22Rv1 (cell line): ENCODE data around the gene MAPK8IP1.

ENCODE experiments used
- ZFX ChIP-seq: fragments of 450-650 bp; IDR thresholded peaks from 2 replicates; pipeline ENCODE4 v1.6.1; 2017; ENCODE audit warnings: antibody characterized with exemption, borderline replicate concordance
- TF ChIP-seq, protein P1 (sequence below): fragments of 450-650 bp; IDR thresholded peaks from 2 replicates; pipeline ENCODE4 v1.5.1; 2017; ENCODE audit warnings: mild to moderate bottlenecking

DNA sequence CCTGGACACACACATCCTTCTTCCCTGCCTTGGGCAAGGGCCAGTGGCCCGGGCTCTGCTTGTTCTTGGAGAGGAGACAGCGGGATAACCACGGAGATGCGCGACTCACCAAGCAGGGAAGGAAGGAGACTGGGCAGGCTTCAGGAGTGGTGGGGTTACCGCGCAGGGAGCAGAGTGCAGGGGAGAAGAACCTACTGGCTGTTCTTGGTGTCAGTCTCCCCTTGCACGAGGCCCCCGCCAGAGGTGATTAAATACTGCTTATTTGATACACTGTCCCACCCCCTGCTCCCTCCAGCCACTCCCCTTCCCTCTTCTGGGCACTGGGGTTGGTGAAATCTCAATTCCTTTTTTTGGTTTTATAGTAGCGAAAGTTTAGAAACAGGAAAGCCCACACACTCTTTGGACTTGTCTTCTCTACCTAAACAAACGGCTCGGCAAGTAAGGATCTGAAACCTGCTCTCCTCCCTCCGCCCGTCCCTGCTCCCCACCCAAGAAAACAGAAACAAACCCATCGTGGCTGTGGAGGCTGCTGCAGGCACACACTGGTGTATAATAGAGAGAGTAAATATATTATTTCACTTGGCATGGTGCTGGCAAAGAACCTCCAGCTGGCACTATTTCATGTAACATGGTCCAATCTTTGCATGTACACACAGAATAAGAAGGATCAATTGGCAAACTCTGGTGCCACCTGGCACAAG, 47.8 kb downstream of the MAPK8IP1 start:
- TF ChIP-seq, protein P1, sequence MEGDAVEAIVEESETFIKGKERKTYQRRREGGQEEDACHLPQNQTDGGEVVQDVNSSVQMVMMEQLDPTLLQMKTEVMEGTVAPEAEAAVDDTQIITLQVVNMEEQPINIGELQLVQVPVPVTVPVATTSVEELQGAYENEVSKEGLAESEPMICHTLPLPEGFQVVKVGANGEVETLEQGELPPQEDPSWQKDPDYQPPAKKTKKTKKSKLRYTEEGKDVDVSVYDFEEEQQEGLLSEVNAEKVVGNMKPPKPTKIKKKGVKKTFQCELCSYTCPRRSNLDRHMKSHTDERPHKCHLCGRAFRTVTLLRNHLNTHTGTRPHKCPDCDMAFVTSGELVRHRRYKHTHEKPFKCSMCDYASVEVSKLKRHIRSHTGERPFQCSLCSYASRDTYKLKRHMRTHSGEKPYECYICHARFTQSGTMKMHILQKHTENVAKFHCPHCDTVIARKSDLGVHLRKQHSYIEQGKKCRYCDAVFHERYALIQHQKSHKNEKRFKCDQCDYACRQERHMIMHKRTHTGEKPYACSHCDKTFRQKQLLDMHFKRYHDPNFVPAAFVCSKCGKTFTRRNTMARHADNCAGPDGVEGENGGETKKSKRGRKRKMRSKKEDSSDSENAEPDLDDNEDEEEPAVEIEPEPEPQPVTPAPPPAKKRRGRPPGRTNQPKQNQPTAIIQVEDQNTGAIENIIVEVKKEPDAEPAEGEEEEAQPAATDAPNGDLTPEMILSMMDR = no peak
- no peak for TF ChIP-seq ZFX
